Keratinocyte (primary cell): ENCODE measurements around the gene CNNM2. TPM values are rescaled to one million over a fixed set of nuclear protein-coding genes. Genes with fewer than 3 reads are reported as not detected.

Source experiments
- DNase-seq: peaks from one replicate; pipeline ENCODE4 v3.0.0-alpha.2; 2011; ENCODE audit warnings: low read depth, missing footprints, low spot score
- FAIRE-seq: peaks from 2 replicates; lab custom pipeline; 2011; peaks lifted over from hg19 to GRCh38; lab: Jason Lieb, UNC
- H2AFZ ChIP-seq: 2 replicates; pipeline ENCODE4 v1.6.0; 2012; ENCODE audit warnings: low read length, control low read depth, inconsistent platforms; ENCODE audit not compliant: control insufficient read depth
- H3K27ac ChIP-seq: 2 replicates; pipeline ENCODE4 v1.5.1; 2011; ENCODE audit warnings: low read length; ENCODE audit not compliant: control insufficient read depth, insufficient read depth
- H3K27me3 ChIP-seq: 3 replicates; pipeline ENCODE4 v1.6.0; 2011; ENCODE audit warnings: low read length; ENCODE audit not compliant: control insufficient read depth, insufficient read depth; ENCODE audit errors: extremely low read depth
- H3K36me3 ChIP-seq, 2 experiments: 2 replicates in 1 of 2; 3 replicates in 1 of 2; pipeline ENCODE4 v1.5.1; 2011; ENCODE audit warnings: low read length in 2 of 2, mild to moderate bottlenecking in 1 of 2; ENCODE audit not compliant: control insufficient read depth in 2 of 2, insufficient read depth in 2 of 2; ENCODE audit errors: extremely low read depth in 1 of 2
- H3K4me1 ChIP-seq: 3 replicates; pipeline ENCODE4 v1.5.1; 2011; ENCODE audit warnings: low read length; ENCODE audit not compliant: control insufficient read depth, insufficient read depth; ENCODE audit errors: extremely low read depth
- H3K4me2 ChIP-seq: 3 replicates; pipeline ENCODE4 v1.6.0; 2011; ENCODE audit warnings: low read depth, low read length; ENCODE audit not compliant: control insufficient read depth, insufficient read depth; ENCODE audit errors: extremely low read depth
- H3K4me3 ChIP-seq, 3 experiments: fragments of 200-600 bp in 1 of 3; sonication (generic) in 1 of 3; 2 replicates in 2 of 3; 3 replicates in 1 of 3; pipeline ENCODE4 v1.5.1; 2011 to 2016; ENCODE audit warnings: low read length in 3 of 3, mild to moderate bottlenecking in 3 of 3, control low read depth in 2 of 3, inconsistent platforms in 1 of 3, low read depth in 1 of 3, mixed read lengths in 1 of 3, mixed run types in 1 of 3, moderate library complexity in 1 of 3; ENCODE audit not compliant: control insufficient read depth in 2 of 3, insufficient read depth in 2 of 3; ENCODE audit errors: extremely low read depth in 1 of 3
- H3K79me2 ChIP-seq: 2 replicates; pipeline ENCODE4 v1.6.0; 2012; ENCODE audit warnings: low read length; ENCODE audit not compliant: control insufficient read depth, insufficient read depth
- H3K9ac ChIP-seq: 3 replicates; pipeline ENCODE4 v1.6.0; 2011; ENCODE audit warnings: low read length; ENCODE audit not compliant: control insufficient read depth, insufficient read depth; ENCODE audit errors: extremely low read depth
- H3K9me1 ChIP-seq: 3 replicates; pipeline ENCODE4 v1.6.0; 2011; ENCODE audit warnings: low read length; ENCODE audit not compliant: control insufficient read depth, insufficient read depth; ENCODE audit errors: extremely low read depth
- H3K9me3 ChIP-seq: 2 replicates; pipeline ENCODE4 v1.5.1; 2012; ENCODE audit warnings: low read depth, low read length; ENCODE audit not compliant: control insufficient read depth
- H4K20me1 ChIP-seq: 3 replicates; pipeline ENCODE4 v1.6.0; 2011; ENCODE audit warnings: low read length; ENCODE audit not compliant: control insufficient read depth, insufficient read depth; ENCODE audit errors: extremely low read depth
- EZH2 ChIP-seq: IDR thresholded peaks from one replicate; pipeline ENCODE4 v1.6.1; 2012; ENCODE audit warnings: inconsistent platforms, mild to moderate bottlenecking, low read length, moderate library complexity
- dilution Hi-C: fragments of 300-500 bp; cut with MboI; formaldehyde crosslinking; loops from one replicate; pipeline ENCODE4 v1.7.0; 2020; ENCODE audit warnings: low sequenced_read_pairs; ENCODE audit not compliant: extremely low pct_ligation_motif_present
- polyA plus RNA-seq, 5 experiments: library from polyadenylated mRNA; depleted of rRNA in 3 of 5; stranded (reverse) in 3 of 5; stranded (forward) in 1 of 5; unstranded in 1 of 5; fragments of >200 nt; gene quantifications; 1 replicate in 1 of 5; 2 replicates in 3 of 5; 3 replicates in 1 of 5; pipeline versions ENCODE4 v1.2.1 to v1.2.3, GENCODE V29; 2011 to 2012; ENCODE audit warnings: missing spikeins in 2 of 5, low read depth in 1 of 5, low replicate concordance in 1 of 5
- TF ChIP-seq, protein P1 (sequence below), 3 experiments: IDR thresholded peaks in 1 of 3; conservative IDR thresholded peaks in 1 of 3; optimal IDR thresholded peaks in 1 of 3; 2 replicates in 2 of 3; 3 replicates in 1 of 3; pipeline versions ENCODE3 to v1.5.1; 2011; ENCODE audit warnings: low read length in 3 of 3, mild to moderate bottlenecking in 3 of 3, moderate library complexity in 2 of 3, control low read depth in 1 of 3, inconsistent platforms in 1 of 3; ENCODE audit not compliant: insufficient read depth in 2 of 3; ENCODE audit errors: extremely low read depth in 1 of 3

The CNNM2 gene
- polyA plus RNA-seq, 1 donor (not counting 4 experiments of a cell fraction or from before 2014, with no cell fraction given), result 1.5 TPM

DNA sequence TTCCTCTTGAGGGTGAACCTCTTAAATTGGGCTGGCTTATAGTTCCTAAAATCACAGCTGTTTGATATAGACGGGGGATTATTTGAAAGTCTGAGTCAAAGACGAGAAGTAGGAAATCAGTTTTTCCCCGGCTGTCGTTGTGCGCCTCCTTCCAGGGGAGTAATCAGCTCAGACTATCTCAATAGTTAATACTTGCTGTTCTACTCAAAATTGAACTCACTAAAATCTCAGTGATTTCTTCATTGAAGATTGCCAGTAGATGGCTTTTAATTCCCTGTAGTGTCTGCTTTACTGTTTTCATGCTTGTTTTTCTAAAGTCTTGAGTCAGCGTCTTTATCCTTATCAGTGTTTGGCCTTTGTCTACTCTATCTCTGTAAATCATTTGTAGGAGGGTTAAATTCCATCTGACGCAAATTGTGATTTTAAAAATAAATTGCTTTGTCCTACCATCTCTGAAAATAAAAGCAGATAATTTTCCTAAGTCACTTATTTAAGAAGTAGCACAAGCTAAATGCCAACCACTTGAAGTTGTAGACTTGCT, 47.3 kb downstream of the CNNM2 start:
- Histone ChIP-seq H3K4me2 (no peak overlapping the region), H3K9me3 (no peaks in the 10 kb centered on the region), H4K20me1 (no peaks in the 10 kb centered on the region), H3K27ac (no peak overlapping the region), H3K4me1 (peaks cover 5% of the 10 kb centered on the region), H3K79me2 (no peaks in the 10 kb centered on the region), H3K9ac (no peak overlapping the region), H3K36me3 (no peaks in the 10 kb centered on the region), H3K9me1 (no peaks in the 10 kb centered on the region), H3K4me3 (no peak overlapping the region), H2AFZ (no peak overlapping the region), H3K27me3 (no peaks in the 10 kb centered on the region)
- no peak for FAIRE-seq
- TF ChIP-seq, protein P1, sequence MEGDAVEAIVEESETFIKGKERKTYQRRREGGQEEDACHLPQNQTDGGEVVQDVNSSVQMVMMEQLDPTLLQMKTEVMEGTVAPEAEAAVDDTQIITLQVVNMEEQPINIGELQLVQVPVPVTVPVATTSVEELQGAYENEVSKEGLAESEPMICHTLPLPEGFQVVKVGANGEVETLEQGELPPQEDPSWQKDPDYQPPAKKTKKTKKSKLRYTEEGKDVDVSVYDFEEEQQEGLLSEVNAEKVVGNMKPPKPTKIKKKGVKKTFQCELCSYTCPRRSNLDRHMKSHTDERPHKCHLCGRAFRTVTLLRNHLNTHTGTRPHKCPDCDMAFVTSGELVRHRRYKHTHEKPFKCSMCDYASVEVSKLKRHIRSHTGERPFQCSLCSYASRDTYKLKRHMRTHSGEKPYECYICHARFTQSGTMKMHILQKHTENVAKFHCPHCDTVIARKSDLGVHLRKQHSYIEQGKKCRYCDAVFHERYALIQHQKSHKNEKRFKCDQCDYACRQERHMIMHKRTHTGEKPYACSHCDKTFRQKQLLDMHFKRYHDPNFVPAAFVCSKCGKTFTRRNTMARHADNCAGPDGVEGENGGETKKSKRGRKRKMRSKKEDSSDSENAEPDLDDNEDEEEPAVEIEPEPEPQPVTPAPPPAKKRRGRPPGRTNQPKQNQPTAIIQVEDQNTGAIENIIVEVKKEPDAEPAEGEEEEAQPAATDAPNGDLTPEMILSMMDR (optimal IDR thresholded peaks at IDR 0.05 in 1 of 3, IDR thresholded peaks at IDR 0.05 in 1 of 3, conservative IDR thresholded peaks at IDR 0.05 in 1 of 3; ENCODE audit: extremely low read depth in 1 of 3, insufficient read depth in 2 of 3, low read length in 3 of 3), result no peak
- no peak for TF ChIP-seq EZH2
- no peak for DNase-seq
- dilution Hi-C loops, result no loop called here

DNA sequence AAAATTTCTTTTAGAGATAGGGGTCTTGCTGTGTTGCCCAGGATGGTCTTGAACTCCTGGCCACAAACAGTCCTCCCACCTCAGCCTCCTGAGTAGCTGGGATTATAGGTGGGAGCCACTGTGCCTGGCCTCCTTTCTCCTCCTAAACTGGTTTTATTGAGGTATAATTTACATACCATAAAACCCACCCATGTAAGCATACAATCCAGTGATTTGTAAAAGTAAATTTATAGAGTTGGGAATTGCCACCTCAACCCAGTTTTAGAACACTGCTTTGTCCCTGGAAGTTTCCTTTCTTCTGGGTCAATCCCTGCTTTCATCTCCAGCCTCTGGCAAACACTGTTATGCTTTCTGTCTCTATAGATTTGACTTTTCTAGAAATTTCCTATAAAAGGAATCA, 49.0 kb downstream of the CNNM2 start:
- Histone ChIP-seq H3K9ac (no peak overlapping the region), H3K27me3 (no peaks in the 10 kb centered on the region), H3K36me3 (no peaks in the 10 kb centered on the region), H3K4me2 (no peak overlapping the region), H4K20me1 (no peaks in the 10 kb centered on the region), H3K79me2 (no peaks in the 10 kb centered on the region), H3K27ac (no peak overlapping the region), H3K9me3 (no peaks in the 10 kb centered on the region), H3K9me1 (no peaks in the 10 kb centered on the region), H3K4me1 (peaks cover 2% of the 10 kb centered on the region), H3K4me3 (no peak overlapping the region), H2AFZ (no peak overlapping the region)
- DNase-seq, result no peak
- FAIRE-seq, result no peak
- dilution Hi-C loops, result no loop called here
- no peak for TF ChIP-seq EZH2
- TF ChIP-seq, protein P1 (optimal IDR thresholded peaks at IDR 0.05 in 1 of 3, IDR thresholded peaks at IDR 0.05 in 1 of 3, conservative IDR thresholded peaks at IDR 0.05 in 1 of 3; ENCODE audit: extremely low read depth in 1 of 3, insufficient read depth in 2 of 3, low read length in 3 of 3), result no peak
